H9 (cell line): ENCODE measurements around the gene UBE2A. TPM values are rescaled to one million over a fixed set of nuclear protein-coding genes. Genes with fewer than 3 reads are reported as not detected.

ENCODE experiments used
- DNase-seq: peaks from one replicate; pipeline ENCODE4 v3.0.0-alpha.2; 2017
- H2AFZ ChIP-seq: one replicate; pipeline ENCODE4 v1.6.1; 2013; ENCODE audit warnings: mild to moderate bottlenecking, low read length, control low read depth, moderate library complexity
- H2AK5ac ChIP-seq: 2 replicates; pipeline ENCODE4 v1.6.1; 2013; ENCODE audit warnings: low read length, control low read depth, mixed read lengths; ENCODE audit not compliant: insufficient read length
- H2BK120ac ChIP-seq: one replicate; pipeline ENCODE4 v1.6.1; 2013; ENCODE audit warnings: low read depth, mild to moderate bottlenecking, low read length, control low read depth, inconsistent platforms; ENCODE audit not compliant: poor library complexity, severe bottlenecking
- H2BK12ac ChIP-seq: 2 replicates; pipeline ENCODE4 v1.6.1; 2013; ENCODE audit warnings: low read length, control low read depth, mixed read lengths, low read depth; ENCODE audit not compliant: insufficient read length
- H2BK15ac ChIP-seq: 2 replicates; pipeline ENCODE4 v1.6.1; 2013; ENCODE audit warnings: low read depth, low read length, control low read depth
- H2BK20ac ChIP-seq: one replicate; pipeline ENCODE4 v1.6.1; 2013; ENCODE audit warnings: low read depth, mild to moderate bottlenecking, low read length, control low read depth, inconsistent platforms; ENCODE audit not compliant: poor library complexity, severe bottlenecking
- H2BK5ac ChIP-seq: 2 replicates; pipeline ENCODE4 v1.6.1; 2013; ENCODE audit warnings: low read length, control low read depth, mixed read lengths; ENCODE audit not compliant: insufficient read length
- H3K14ac ChIP-seq: 2 replicates; pipeline ENCODE4 v1.6.1; 2013; ENCODE audit warnings: low read length, control low read depth; ENCODE audit not compliant: insufficient read depth
- H3K18ac ChIP-seq: 2 replicates; pipeline ENCODE4 v1.6.1; 2013; ENCODE audit warnings: low read depth, mild to moderate bottlenecking, mixed read lengths, low read length, control low read depth; ENCODE audit not compliant: insufficient read length
- H3K23ac ChIP-seq: 2 replicates; pipeline ENCODE4 v1.6.1; 2013; ENCODE audit warnings: low read length, control low read depth, mixed read lengths, low read depth; ENCODE audit not compliant: insufficient read length
- H3K23me2 ChIP-seq: 2 replicates; pipeline ENCODE4 v1.6.1; 2013; ENCODE audit warnings: low read depth, mild to moderate bottlenecking, mixed read lengths, low read length, control low read depth; ENCODE audit not compliant: insufficient read length, poor library complexity, severe bottlenecking
- H3K27ac ChIP-seq: 2 replicates; pipeline ENCODE4 v1.5.1; 2013; ENCODE audit warnings: low read length, control low read depth, mixed read lengths, low read depth; ENCODE audit not compliant: insufficient read length
- H3K27me3 ChIP-seq: 2 replicates; pipeline ENCODE4 v1.6.1; 2013; ENCODE audit warnings: low read length, control low read depth, inconsistent platforms; ENCODE audit not compliant: insufficient read depth
- H3K4ac ChIP-seq: 2 replicates; pipeline ENCODE4 v1.6.1; 2013; ENCODE audit warnings: low read depth, mild to moderate bottlenecking, control low read depth, inconsistent platforms, low read length, moderate library complexity
- H3K4me1 ChIP-seq: 2 replicates; pipeline ENCODE4 v1.6.1; 2013; ENCODE audit warnings: low read length, control low read depth, inconsistent platforms; ENCODE audit not compliant: insufficient read depth
- H3K4me2 ChIP-seq: 2 replicates; pipeline ENCODE4 v1.6.1; 2013; ENCODE audit warnings: low read length, control low read depth, mixed read lengths; ENCODE audit not compliant: insufficient read length, insufficient read depth
- H3K56ac ChIP-seq: 2 replicates; pipeline ENCODE4 v1.6.1; 2013; ENCODE audit warnings: low read depth, mild to moderate bottlenecking, mixed read lengths, low read length, control low read depth; ENCODE audit not compliant: insufficient read length
- H3K79me1 ChIP-seq: 2 replicates; pipeline ENCODE4 v1.6.1; 2013; ENCODE audit warnings: low read depth, mild to moderate bottlenecking, moderate library complexity, low read length, control low read depth, inconsistent platforms; ENCODE audit not compliant: insufficient read depth, poor library complexity, severe bottlenecking
- H3K79me2 ChIP-seq: 2 replicates; pipeline ENCODE4 v1.6.1; 2013; ENCODE audit warnings: low read length, control low read depth, inconsistent platforms; ENCODE audit not compliant: insufficient read depth
- H3K9ac ChIP-seq: 2 replicates; pipeline ENCODE4 v1.6.1; 2013; ENCODE audit warnings: low read length, control low read depth, mixed read lengths; ENCODE audit not compliant: insufficient read length; ENCODE audit errors: extremely low read depth
- H3K9me3 ChIP-seq: one replicate; pipeline ENCODE4 v1.6.1; 2013; ENCODE audit warnings: low read depth, low read length, inconsistent platforms; ENCODE audit not compliant: control insufficient read depth
- H3T11ph ChIP-seq: one replicate; pipeline ENCODE4 v1.6.1; 2013; ENCODE audit warnings: mild to moderate bottlenecking, low read length, control low read depth, inconsistent platforms
- H4K20me1 ChIP-seq: one replicate; pipeline ENCODE4 v1.6.1; 2013; ENCODE audit not compliant: control insufficient read depth, insufficient read length, insufficient read depth
- H4K5ac ChIP-seq: 2 replicates; pipeline ENCODE4 v1.6.1; 2013; ENCODE audit warnings: low read depth, mild to moderate bottlenecking, mixed read lengths, low read length, control low read depth; ENCODE audit not compliant: insufficient read length
- H4K8ac ChIP-seq: replicated peaks from 2 replicates; pipeline ENCODE4 v1.6.1; 2013; ENCODE audit warnings: low read length, control low read depth, mixed read lengths, low read depth; ENCODE audit not compliant: insufficient read length
- H4K91ac ChIP-seq: 2 replicates; pipeline ENCODE4 v1.6.1; 2013; ENCODE audit warnings: low read depth, mild to moderate bottlenecking, moderate library complexity, mixed read lengths, low read length, control low read depth; ENCODE audit not compliant: insufficient read length
- H3K27ac Mint-ChIP-seq, 3 experiments: 2 replicates in 2 of 3; 3 replicates in 1 of 3; pipeline ENCODE4 v1.8.0; 2020 to 2021; ENCODE audit warnings: mixed read lengths in 3 of 3, mild to moderate bottlenecking in 1 of 3, moderate library complexity in 1 of 3
- H3K27me3 Mint-ChIP-seq: 2 replicates; pipeline ENCODE4 v1.8.0; 2021; ENCODE audit warnings: low read depth, mild to moderate bottlenecking, moderate library complexity, mixed read lengths
- H3K36me3 Mint-ChIP-seq, 3 experiments: 2 replicates in 2 of 3; 3 replicates in 1 of 3; pipeline ENCODE4 v1.8.0; 2020 to 2021; ENCODE audit warnings: low read depth in 3 of 3, mixed read lengths in 3 of 3; ENCODE audit not compliant: insufficient read depth in 1 of 3
- H3K4me1 Mint-ChIP-seq, 2 experiments: 2 replicates each; pipeline ENCODE4 v1.8.0; 2020; ENCODE audit warnings: mixed read lengths in 2 of 2
- H3K4me3 Mint-ChIP-seq, 2 experiments: 2 replicates in 1 of 2; 3 replicates in 1 of 2; pipeline ENCODE4 v1.8.0; 2020 to 2021; ENCODE audit warnings: mild to moderate bottlenecking in 2 of 2, mixed read lengths in 2 of 2, moderate library complexity in 1 of 2
- H3K9me3 Mint-ChIP-seq, 2 experiments: 2 replicates in 1 of 2; 3 replicates in 1 of 2; pipeline ENCODE4 v1.8.0; 2020; ENCODE audit warnings: mild to moderate bottlenecking in 2 of 2, mixed read lengths in 2 of 2, moderate library complexity in 1 of 2
- WGBS: extraction: QIAGEN DNeasy Blood & Tissue Kit; methylation state at CpG from one replicate; pipeline ENCODE4 v1.1.7; 2013; ENCODE audit warnings: missing lambda C conversion rate, low lambda C conversion rate, mixed read lengths; ENCODE audit not compliant: insufficient read length; ENCODE audit errors: extremely low coverage; 5-methylcytosine and 5-hydroxymethylcytosine counted together
- total RNA-seq: library from RNA; stranded (reverse); gene quantifications from 2 replicates; pipeline ENCODE4 v1.2.1, GENCODE V29; 2021
- TF ChIP-seq, protein P1 (sequence below): fragments of 200-600 bp; sonication (generic); conservative IDR thresholded peaks from 3 replicates; pipeline ENCODE4 v1.8.0; 2021; ENCODE audit warnings: antibody characterized with exemption, mild to moderate bottlenecking

The UBE2A gene
- total RNA-seq, 1 experiment from 2014 or later: 54.7 TPM

DNA sequence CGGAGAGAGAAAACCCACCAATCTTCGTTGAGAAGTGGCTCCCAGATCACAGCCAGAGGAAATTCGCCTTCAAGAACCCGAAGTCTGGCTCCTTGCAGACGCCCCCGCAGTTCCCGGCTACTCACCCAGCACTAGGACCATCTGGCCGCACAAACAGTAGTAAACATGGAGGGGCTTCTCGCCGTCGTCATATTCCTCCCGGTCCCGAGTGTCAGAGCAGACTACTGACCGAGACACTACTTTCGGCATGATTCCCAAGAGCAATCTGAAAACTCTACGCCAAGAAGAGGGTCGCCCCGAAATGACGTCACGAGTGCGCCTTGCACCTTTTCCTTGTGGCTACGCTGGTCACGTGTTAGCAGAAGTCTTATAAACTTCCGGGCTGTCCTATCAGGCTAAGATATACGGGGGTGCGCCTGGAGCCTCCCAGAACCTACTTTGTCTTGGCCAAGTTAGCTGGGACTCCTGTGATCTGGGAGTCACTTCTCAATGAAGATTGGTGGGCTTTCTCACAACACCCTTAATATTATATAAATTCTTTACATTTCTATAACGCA is 9.2 kb upstream of the UBE2A start, which contains the start of gene STEEP1:
TSS of gene STEEP1 (minus strand) at position 303 of the 557 bp plus-strand sequence. CDS start at position 249, 54 bp downstream.
- no peak within 1 kb of the TSS for H2BK5ac ChIP-seq
- no peak within 1 kb of the TSS for H2BK20ac ChIP-seq
- H3K23me2 ChIP-seq: no peaks in the 10 kb centered on the region
- H3K9ac ChIP-seq: peak within 1 kb of the TSS; percentile 42
- H3K27me3 ChIP-seq: no peaks in the 10 kb centered on the region
- H4K5ac ChIP-seq: no peak within 1 kb of the TSS
- peaks cover 11% of the 10 kb centered on the region for H3K9me3 ChIP-seq
- H3T11ph ChIP-seq: no peak within 1 kb of the TSS
- no peak within 1 kb of the TSS for H2AFZ ChIP-seq
- H4K20me1 ChIP-seq: no peaks in the 10 kb centered on the region
- H3K18ac ChIP-seq: no peak within 1 kb of the TSS
- no CpG with 5 or more reads among the region's 27 CpGs for WGBS
- no peaks in the 10 kb centered on the region for H3K4me1 ChIP-seq
- TF ChIP-seq, protein P1, sequence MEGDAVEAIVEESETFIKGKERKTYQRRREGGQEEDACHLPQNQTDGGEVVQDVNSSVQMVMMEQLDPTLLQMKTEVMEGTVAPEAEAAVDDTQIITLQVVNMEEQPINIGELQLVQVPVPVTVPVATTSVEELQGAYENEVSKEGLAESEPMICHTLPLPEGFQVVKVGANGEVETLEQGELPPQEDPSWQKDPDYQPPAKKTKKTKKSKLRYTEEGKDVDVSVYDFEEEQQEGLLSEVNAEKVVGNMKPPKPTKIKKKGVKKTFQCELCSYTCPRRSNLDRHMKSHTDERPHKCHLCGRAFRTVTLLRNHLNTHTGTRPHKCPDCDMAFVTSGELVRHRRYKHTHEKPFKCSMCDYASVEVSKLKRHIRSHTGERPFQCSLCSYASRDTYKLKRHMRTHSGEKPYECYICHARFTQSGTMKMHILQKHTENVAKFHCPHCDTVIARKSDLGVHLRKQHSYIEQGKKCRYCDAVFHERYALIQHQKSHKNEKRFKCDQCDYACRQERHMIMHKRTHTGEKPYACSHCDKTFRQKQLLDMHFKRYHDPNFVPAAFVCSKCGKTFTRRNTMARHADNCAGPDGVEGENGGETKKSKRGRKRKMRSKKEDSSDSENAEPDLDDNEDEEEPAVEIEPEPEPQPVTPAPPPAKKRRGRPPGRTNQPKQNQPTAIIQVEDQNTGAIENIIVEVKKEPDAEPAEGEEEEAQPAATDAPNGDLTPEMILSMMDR: no peak
- H3K4me2 ChIP-seq: peak within 1 kb of the TSS; percentile 57
- H3K79me1 ChIP-seq: no peaks in the 10 kb centered on the region
- H2BK12ac ChIP-seq: no peak within 1 kb of the TSS
- no peaks in the 10 kb centered on the region; the same call in 1 of the 2 replicates for H3K79me2 ChIP-seq
- no peak within 1 kb of the TSS for H3K56ac ChIP-seq
- DNase-seq: peak; percentile 90
- no peak within 1 kb of the TSS for H3K14ac ChIP-seq
- Mint-ChIP-seq H3K27ac (peak within 1 kb of the TSS; percentile 12 to 98 (median 82)), H3K4me1 (peaks cover 0 to 5% of the 10 kb centered on the region in 2 experiments; a peak in 2 of 4 replicates), H3K27me3 (no peaks in the 10 kb centered on the region; the same call in 1 of the 2 replicates), H3K36me3 (peaks cover 7 to 18% (median 15%) of the 10 kb centered on the region in 3 experiments), H3K9me3 (peaks cover 53 to 72% of the 10 kb centered on the region in 2 experiments), H3K4me3 (peak within 1 kb of the TSS; percentile 93 to 96)
- no peak within 1 kb of the TSS for H2AK5ac ChIP-seq
- no peak within 1 kb of the TSS for H2BK120ac ChIP-seq
- no peak within 1 kb of the TSS for H2BK15ac ChIP-seq
- no peak within 1 kb of the TSS for H3K27ac ChIP-seq
- no peak within 1 kb of the TSS for H3K4ac ChIP-seq
- H4K91ac ChIP-seq: no peak within 1 kb of the TSS
- no peak within 1 kb of the TSS for H3K23ac ChIP-seq
- no peak within 1 kb of the TSS for H4K8ac ChIP-seq
